ENCODE results near the gene LRRC66. TPM values are rescaled to one million over a fixed set of nuclear protein-coding genes. Genes with fewer than 3 reads are reported as not detected.

The LRRC66 gene
- total and polyA plus RNA-seq, 2 of the 13 experiments (the other 11 are each of a cell fraction or from before 2014, with no cell fraction given), result not detected

DNA sequence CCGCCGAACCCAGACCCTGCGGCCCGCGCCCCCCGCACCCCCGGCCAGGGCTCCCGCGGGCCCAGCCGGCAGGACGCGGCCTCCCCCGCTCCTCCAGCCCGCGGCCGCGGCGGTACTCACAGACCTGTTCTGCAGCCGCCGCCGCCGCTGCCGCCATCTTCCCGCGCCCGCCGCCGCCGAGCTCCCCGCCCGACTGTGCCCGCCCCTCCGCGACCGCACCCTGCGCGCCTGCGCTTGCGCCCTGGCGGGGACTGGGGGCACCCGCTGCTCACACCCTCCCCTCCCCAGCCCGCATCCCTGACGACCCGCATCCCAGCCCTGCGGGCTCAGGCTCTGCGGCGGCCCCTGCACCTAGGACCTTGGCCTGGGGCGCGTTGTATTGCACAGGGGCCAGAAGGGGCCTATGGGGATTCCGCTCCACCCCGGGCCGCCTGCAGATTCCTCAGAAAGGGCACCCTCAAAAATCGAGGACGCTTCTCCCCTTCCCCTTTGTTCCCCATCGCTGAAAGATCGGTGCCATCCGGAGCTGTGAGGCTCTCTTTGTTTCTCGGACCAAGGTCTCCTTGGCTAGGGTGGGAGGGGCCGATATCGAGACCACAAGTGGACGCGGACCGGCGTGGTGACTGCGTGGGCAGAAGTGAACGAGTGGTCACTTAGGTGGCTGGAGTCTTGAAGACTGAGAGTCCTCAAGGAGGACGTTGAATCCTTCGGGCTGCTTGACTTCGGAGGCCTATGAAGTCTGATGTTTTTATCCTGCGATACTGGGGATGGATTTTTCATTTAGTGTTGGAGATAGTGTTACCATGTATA lies 18.1 kb upstream of the LRRC66 start, which contains the start of gene SGCB (continued):
- TF ChIP-seq, protein P1, sequence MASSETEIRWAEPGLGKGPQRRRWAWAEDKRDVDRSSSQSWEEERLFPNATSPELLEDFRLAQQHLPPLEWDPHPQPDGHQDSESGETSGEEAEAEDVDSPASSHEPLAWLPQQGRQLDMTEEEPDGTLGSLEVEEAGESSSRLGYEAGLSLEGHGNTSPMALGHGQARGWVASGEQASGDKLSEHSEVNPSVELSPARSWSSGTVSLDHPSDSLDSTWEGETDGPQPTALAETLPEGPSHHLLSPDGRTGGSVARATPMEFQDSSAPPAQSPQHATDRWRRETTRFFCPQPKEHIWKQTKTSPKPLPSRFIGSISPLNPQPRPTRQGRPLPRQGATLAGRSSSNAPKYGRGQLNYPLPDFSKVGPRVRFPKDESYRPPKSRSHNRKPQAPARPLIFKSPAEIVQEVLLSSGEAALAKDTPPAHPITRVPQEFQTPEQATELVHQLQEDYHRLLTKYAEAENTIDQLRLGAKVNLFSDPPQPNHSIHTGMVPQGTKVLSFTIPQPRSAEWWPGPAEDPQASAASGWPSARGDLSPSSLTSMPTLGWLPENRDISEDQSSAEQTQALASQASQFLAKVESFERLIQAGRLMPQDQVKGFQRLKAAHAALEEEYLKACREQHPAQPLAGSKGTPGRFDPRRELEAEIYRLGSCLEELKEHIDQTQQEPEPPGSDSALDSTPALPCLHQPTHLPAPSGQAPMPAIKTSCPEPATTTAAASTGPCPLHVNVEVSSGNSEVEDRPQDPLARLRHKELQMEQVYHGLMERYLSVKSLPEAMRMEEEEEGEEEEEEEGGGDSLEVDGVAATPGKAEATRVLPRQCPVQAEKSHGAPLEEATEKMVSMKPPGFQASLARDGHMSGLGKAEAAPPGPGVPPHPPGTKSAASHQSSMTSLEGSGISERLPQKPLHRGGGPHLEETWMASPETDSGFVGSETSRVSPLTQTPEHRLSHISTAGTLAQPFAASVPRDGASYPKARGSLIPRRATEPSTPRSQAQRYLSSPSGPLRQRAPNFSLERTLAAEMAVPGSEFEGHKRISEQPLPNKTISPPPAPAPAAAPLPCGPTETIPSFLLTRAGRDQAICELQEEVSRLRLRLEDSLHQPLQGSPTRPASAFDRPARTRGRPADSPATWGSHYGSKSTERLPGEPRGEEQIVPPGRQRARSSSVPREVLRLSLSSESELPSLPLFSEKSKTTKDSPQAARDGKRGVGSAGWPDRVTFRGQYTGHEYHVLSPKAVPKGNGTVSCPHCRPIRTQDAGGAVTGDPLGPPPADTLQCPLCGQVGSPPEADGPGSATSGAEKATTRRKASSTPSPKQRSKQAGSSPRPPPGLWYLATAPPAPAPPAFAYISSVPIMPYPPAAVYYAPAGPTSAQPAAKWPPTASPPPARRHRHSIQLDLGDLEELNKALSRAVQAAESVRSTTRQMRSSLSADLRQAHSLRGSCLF (CRISPR knock-in tag; IDR thresholded peaks at IDR 0.05; ENCODE audit: borderline replicate concordance), result no peak
- TF ChIP-seq NR3C1 (CRISPR knock-in tag; IDR thresholded peaks at IDR 0.05) (no peak), GPN1 (CRISPR knock-in tag; IDR thresholded peaks at IDR 0.05; ENCODE audit: borderline replicate concordance) (no peak), THAP11 (CRISPR knock-in tag; IDR thresholded peaks at IDR 0.05) (0 out of 2 replicates have a peak, but pooled peaks have one; percentile 19), ZNF644 (CRISPR knock-in tag; IDR thresholded peaks at IDR 0.05; ENCODE audit: low read depth) (no peak), ZNF501 (CRISPR knock-in tag; IDR thresholded peaks at IDR 0.05) (peak; percentile 67; the same call in 1 of the 2 replicates)
- TF ChIP-seq, protein P2, sequence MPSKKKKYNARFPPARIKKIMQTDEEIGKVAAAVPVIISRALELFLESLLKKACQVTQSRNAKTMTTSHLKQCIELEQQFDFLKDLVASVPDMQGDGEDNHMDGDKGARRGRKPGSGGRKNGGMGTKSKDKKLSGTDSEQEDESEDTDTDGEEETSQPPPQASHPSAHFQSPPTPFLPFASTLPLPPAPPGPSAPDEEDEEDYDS (CRISPR knock-in tag; IDR thresholded peaks at IDR 0.05), result no peak
- TF ChIP-seq, protein P3, sequence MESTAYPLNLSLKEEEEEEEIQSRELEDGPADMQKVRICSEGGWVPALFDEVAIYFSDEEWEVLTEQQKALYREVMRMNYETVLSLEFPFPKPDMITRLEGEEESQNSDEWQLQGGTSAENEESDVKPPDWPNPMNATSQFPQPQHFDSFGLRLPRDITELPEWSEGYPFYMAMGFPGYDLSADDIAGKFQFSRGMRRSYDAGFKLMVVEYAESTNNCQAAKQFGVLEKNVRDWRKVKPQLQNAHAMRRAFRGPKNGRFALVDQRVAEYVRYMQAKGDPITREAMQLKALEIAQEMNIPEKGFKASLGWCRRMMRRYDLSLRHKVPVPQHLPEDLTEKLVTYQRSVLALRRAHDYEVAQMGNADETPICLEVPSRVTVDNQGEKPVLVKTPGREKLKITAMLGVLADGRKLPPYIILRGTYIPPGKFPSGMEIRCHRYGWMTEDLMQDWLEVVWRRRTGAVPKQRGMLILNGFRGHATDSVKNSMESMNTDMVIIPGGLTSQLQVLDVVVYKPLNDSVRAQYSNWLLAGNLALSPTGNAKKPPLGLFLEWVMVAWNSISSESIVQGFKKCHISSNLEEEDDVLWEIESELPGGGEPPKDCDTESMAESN (CRISPR knock-in tag; conservative IDR thresholded peaks at IDR 0.05), result 0 out of 2 replicates have a peak, but pooled peaks have one; percentile 39
- TF ChIP-seq, protein P4, sequence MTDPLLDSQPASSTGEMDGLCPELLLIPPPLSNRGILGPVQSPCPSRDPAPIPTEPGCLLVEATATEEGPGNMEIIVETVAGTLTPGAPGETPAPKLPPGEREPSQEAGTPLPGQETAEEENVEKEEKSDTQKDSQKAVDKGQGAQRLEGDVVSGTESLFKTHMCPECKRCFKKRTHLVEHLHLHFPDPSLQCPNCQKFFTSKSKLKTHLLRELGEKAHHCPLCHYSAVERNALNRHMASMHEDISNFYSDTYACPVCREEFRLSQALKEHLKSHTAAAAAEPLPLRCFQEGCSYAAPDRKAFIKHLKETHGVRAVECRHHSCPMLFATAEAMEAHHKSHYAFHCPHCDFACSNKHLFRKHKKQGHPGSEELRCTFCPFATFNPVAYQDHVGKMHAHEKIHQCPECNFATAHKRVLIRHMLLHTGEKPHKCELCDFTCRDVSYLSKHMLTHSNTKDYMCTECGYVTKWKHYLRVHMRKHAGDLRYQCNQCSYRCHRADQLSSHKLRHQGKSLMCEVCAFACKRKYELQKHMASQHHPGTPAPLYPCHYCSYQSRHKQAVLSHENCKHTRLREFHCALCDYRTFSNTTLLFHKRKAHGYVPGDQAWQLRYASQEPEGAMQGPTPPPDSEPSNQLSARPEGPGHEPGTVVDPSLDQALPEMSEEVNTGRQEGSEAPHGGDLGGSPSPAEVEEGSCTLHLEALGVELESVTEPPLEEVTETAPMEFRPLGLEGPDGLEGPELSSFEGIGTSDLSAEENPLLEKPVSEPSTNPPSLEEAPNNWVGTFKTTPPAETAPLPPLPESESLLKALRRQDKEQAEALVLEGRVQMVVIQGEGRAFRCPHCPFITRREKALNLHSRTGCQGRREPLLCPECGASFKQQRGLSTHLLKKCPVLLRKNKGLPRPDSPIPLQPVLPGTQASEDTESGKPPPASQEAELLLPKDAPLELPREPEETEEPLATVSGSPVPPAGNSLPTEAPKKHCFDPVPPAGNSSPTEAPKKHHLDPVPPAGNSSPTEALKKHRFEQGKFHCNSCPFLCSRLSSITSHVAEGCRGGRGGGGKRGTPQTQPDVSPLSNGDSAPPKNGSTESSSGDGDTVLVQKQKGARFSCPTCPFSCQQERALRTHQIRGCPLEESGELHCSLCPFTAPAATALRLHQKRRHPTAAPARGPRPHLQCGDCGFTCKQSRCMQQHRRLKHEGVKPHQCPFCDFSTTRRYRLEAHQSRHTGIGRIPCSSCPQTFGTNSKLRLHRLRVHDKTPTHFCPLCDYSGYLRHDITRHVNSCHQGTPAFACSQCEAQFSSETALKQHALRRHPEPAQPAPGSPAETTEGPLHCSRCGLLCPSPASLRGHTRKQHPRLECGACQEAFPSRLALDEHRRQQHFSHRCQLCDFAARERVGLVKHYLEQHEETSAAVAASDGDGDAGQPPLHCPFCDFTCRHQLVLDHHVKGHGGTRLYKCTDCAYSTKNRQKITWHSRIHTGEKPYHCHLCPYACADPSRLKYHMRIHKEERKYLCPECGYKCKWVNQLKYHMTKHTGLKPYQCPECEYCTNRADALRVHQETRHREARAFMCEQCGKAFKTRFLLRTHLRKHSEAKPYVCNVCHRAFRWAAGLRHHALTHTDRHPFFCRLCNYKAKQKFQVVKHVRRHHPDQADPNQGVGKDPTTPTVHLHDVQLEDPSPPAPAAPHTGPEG (CRISPR knock-in tag; IDR thresholded peaks at IDR 0.05), result 0 out of 2 replicates have a peak, but pooled peaks have one; percentile 55

All from HepG2 (cell line).